ENCODE data around the gene CCKAR.

The CCKAR gene

GRCh38 chr4:26489101-26489985 is 941 bp downstream of the CCKAR start:
- no peak for DNase-seq

DNA sequence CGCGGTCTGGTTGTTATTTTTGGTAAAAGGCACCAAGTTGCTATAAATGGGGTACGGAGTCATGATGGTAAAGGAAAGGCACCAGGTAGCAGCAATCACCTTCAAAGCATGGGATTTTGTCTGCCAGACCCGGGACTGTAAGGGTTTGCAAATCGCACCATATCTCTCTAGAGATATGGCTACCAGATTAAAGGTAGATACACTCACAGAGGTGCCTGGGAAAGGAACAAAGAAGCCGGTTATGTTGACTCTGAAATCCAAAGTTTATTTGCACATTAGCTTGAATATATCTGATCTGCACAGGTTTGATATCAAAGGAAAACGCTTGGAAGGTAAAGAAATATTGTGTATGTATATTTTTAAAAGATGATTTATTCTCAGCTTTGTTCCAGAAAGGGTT is 4.6 kb downstream of the CCKAR start:
- no peak for DNase-seq

GRCh38 chr4:26484516-26484915 is 5.8 kb downstream of the CCKAR start:
- DNase-seq, result no peak

- no peak for DNase-seq
Measured at GRCh38 chr4:26484032-26484515, 6.2 kb downstream of the CCKAR start.

DNA sequence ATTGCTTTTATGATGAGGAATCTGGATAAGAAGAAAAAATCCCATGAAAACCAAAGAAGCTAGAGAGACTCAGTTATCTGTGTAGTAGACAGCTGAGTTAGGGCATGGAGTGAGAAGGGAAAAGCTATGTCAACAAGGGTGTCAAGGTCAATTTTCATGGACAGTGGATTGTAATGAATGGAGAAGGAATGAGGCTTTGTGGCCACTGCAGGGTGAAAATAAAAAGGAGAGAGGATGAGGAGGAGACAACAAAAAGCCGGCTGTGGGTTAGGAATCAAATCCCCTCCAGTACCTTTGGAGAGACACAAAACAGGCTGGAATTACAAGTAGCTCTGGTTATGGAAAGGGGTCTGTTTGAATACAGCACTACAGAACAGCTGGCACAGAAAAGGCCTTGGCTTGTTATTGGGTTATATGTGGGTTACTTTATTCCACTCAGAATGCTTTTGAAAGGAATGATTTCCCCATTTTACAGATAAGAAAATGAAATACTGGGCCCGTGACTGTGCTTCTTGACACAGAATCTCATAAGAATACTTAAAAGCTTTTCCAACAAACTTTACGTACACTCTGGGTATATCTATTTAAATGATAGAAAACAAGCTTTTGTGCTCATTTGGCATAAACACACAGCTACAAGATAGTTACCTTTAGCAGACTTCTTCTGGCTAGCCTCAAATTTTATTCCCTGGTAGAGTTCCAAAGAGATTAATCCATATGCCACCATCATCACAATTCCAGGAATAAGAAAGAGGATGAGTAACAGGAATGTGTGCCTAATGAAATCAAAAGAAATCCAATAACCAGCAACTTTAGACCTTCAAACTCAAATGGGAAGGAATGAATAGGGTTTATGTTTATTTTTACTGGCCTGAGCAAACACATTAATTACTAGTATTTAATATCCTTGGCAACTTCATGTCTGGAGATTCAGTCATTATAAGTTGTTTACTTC is 7.5 kb downstream of the CCKAR start:
- no peak for DNase-seq

DNA sequence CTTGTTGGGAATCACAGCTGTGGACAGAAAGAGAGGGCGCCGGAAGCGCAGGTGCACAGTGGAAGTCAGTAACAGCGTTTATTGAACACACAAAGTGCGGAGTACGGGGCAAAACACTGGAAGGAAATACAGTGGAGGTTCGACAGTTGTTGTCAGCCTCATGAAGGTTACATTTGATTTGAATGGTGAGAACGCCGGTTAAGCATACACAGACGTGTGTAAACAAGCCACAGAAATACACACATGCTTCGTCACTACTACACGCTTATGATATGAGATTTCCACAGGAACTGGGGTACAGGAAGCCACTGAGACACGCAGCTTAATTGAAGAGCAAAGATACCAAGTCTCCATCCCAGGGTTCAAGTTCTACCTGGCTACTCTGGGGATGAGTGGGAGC is 12.0 kb downstream of the CCKAR start:
- DNase-seq, result no peak

GRCh38 chr4:26476545-26476944 is 13.7 kb downstream of the CCKAR start:
- no peak for DNase-seq

DNA sequence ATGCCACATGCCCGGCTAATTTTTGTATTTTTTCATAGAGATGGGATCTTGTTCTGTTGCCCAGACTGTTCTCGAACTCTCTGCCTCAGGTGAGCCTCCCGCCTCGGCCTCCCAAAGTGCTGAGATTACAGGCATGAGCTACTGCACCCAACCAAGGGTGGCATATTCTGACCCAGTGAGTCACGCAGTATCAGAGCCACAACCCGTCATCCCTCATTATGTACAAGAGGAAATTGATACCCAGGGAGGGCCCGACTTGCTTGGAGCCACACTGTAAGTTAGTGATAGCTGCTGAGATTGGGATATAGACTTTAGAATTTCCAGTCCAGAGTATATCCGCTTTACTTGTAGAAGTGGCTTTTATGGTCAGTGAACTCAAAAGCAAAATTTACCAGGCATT is 14.6 kb downstream of the CCKAR start:
- no peak for DNase-seq

DNA sequence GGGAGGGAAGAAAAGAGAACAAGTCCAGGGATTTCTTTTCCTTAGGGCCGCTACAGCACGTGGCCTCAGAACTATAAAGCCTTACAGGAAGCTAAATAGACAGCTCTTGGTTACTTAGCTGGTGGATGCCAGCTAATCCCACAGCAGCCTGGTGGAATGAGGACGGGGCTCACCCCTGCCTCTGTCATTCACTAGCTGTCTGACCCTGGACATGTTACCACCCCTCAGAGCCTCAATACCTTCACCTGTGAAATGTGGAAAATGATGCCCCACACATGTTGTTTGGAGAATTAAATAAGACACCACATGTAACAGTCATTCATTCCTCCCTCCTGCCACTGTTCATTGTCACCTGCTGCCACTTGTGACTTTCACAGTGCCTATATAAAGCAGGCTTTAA is 15.7 kb downstream of the CCKAR start:
- DNase-seq, result no peak

GRCh38 chr4:26473893-26474292 is 16.4 kb downstream of the CCKAR start:
- DNase-seq, result no peak

DNA sequence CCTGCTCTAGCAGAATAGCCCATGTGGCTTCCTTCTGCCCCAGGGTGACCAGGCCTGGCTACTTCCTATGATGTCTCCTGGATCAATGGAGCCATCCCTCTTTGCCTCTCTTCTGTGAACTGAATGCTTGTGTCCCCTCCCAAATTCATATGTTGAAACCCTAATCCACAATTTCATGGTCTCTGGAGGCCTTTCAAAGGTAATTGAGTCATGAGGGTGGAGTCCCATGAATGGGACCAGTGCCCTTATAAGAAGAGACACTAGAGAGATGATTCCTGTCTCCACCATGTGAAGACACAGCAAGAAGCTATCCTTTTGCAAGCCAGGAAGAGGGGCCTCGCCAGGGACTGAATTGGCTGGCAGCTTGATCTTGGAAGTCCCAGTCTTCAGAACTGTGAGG is 18.4 kb downstream of the CCKAR start:
- DNase-seq, result no peak

GRCh38 chr4:26468977-26469376 is 21.3 kb downstream of the CCKAR start:
- no peak for DNase-seq

GRCh38 chr4:26468283-26468949 is 21.9 kb downstream of the CCKAR start:
- DNase-seq, result no peak

DNA sequence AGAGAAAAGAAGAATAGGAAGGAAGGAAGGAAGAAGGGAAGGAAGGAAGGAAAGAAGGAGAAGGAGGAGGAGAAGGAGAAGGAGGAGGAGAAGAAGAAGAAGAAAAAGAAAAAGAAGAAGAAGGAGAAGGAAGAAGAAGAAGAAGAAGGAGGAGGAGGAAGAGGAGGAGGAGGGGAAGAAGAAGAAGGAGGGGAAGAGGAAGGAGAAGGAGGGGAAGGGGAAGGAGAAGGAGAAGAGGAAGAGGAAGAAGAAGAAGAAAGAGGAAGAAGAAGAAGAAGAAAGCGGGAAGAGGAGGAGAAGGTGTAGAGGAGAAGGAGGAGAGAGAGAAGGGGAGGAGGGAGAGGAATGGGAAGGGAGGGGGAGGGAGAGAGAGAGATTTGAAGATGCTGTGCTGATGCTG is 22.6 kb downstream of the CCKAR start:
- no peak for DNase-seq

DNA sequence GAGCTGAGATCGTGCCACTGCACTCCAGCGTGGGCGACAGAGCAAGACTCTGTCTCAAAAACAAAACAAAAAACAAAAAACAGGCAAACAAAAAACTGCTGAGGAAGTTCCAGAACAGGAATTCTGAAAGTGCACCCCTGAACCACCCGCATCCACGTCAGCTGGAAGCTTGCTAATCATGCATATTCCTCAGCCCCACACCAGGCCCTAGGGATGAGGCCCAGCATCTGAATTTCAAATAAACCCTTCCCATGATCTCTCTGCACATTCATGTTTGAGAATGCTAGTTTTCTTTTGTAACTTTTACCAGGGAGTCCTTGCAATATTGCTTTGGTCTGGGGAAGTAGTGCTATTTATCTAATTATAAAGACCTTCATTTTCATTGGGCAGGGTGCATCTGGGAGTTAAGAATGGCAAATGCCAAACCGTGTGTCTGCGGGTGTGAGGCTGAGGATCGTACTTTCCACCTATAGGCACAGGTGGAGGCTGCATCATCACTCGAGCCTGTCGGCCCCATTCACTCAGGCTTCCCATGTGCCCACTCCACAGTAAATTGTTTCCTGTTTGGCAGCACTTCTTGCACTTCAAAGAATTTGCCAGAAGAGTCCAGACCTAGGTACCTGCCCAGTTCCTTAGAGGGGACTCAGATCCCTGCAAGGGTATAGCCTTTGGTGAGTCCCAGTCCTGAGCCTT is 23.6 kb downstream of the CCKAR start:
- DNase-seq, result no peak

DNA sequence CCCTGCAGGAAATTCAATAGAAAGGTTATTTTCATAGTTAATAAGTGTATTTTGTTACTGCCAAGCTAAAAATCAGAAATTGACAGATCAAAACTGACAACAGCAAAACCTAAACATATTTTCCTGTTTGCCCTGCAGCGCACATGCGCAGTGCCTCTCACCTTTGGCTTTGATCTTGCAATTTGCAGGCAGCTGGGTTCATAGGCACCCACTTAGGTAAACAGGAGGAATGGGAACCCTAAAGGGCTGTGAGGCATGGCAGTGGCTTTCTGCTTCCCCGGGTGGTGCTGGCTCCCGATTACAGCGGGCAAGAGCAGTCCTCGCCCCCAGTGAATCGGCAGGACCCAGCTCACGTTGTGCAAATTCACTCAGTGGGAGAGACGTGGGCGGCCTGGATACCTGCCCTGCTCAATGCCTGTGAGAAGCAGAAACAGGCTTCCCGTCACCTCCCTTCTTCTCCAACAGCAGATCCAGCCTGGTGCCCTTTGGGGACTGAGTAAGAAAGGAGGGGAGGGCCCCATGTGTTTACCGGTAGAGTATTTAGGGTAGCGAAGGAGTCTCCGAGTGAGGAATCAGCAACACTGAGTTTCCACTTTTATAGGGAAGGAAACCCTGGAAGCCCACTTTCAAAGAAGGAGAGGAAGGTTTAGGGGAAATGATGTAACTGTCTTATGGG is 25.7 kb downstream of the CCKAR start:
- DNase-seq, result no peak

- DNase-seq, result no peak
Measured at GRCh38 chr4:26463386-26463785, 26.9 kb downstream of the CCKAR start.

- no peak for DNase-seq
Measured at GRCh38 chr4:26462874-26463273, 27.4 kb downstream of the CCKAR start.

DNA sequence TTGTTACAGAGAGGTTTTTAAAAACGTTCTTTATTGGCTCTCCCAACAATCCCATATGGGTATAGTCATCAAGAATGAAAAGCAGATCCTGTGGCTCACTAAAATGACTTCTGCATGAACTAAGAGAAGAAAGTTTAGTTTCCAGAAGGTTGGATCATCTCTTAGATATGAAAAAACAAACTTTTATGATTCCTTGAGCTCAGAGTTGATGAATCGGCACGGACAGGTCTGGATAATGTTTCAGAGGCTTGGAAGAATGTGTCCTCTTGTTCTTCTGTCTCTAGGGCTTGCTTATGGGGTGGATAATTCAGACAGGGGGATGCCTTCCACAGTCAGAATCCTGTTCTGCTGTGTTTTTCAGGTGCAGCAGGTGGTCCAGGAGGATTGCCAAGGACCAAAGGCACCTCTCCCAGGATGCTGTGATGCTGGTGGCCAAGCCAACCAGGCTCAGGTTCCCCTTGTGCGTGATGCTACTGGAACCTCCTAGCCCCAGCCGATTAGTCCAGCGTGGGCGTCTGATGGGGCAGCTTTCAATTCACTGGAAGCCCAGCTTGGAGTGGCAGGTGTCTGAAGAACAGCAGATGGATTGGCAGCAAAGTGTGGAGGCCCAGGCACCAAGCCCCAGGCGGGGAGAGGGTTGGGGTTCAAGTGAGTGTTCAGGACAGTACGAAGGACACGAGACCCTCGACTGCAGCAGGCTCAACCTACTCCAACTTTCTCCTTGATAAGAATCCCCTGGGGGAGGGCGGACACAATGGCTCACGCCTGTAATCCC is 30.3 kb downstream of the CCKAR start:
- no peak for DNase-seq

DNA sequence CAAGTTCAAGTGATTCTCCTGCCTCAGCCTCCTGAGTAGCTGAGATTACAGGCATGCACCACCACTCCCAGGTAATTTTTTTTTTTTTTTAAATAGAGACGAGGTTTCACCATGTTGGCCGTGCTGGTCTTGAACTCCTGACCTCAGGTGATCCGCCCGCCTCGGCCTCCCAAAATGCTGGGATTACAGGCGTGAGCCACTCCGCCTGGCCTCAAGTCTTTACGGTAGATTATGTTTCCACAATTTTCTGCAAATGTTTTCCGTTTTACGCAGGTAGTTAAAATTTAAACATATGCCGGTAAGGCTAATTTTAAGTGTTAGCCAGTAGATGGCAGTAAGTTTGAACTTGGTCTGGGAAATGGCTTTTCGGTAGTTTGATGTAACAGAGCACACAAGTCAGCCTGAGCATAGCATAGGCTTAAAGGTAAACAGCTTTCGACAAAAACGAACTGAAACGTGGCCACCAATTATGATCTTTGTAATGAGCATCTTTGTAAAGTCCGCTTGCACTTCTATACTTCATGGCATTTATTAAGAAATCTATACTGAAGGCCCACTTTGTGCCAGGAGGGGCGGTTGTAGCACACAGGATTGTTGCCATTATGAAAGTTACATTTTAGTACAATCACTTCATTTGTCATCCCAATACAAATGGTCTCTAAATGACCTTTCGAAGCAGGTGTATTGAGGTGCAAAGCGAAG is 31.1 kb downstream of the CCKAR start:
- peak; percentile 44 for DNase-seq
